ENCODE data around the gene MAML2.

Gene MAML2

DNA sequence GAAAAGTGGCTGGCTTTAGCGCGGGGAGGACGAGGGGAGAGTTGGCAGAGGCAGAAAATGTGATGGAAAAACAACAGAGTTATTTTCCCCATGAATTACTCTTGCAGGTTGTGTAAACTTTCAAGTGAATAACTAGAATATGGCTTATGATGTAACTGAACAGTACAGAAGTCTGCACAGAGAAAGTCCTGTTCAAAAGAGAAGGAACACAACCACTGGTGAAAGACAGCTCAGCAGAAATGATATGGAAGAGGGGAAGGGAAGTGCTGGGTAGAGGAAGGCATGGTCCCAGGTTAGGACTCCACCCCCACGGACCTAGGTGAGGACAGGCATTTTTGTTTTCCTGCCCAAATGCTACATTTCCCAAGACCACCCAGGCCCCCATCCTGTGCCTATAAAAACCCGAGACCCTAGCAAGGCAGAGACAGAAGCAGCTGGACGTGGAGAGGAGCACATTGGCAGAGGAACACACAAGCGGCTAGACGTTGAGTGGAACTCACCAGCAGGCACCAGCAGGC, 77.7 kb downstream of the MAML2 start:
- no peak for FAIRE-seq

DNA sequence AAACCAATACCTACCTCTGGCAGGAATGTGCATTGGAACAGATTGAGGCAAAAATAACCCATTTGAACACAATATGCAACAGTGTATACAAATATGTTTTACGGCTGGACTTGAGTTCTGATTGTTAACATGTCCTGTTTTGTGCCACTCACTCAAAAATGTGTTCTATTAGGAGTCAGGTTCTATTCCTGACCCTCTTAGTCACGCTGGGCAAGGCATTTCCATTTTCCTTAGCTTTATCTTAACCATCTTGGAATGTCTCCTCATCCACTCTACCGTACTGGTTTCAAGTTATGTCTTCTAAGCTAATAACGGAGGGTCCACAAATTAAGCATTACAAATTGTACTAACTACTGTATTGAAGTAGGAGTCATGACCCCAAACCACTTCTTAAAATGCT, 78.6 kb downstream of the MAML2 start:
- no peak for FAIRE-seq

DNA sequence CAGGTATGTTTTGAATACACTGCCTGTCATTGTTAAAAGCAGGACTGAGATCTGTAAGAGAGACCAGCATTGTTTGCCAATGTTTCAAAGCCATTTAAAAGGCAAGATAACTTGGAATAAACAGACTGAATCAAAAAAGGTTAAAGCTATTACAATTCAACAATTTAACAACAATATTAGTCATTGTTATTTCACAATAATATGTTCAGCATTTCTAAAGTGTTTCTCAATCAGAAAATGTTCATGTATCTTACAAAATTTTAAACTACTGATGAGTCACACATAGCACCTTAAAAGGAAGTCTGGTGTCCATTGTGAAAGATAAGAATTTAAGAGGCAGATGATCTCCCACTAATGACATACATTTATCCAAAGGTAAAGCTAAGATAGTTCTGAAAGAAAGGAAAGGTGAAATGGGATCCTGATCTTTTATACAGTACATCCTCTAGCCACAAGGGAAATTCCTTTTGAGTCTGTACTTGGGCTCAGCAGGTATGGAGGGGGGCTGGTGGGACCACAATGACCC, 79.7 kb downstream of the MAML2 start:
- no peak for FAIRE-seq

DNA sequence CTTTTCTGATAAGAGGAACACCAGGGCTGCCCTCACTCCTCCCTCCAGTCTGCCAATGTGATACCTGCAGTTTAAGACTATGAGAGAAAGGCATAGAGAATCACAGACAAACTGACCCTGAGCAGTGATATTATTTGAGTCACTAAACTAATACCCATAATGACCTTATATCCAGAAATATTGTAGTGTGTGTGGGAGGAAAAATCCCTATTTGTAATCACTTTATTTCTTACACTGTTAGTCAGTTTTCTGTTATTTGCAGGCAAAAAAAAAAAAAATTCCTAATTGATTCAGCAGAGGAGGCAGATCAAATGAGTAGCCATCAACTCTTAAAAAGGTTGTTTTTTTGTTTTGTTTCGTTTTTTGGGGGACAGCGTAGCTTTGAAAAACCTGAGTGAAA, 82.5 kb downstream of the MAML2 start:
- no peak for FAIRE-seq

DNA sequence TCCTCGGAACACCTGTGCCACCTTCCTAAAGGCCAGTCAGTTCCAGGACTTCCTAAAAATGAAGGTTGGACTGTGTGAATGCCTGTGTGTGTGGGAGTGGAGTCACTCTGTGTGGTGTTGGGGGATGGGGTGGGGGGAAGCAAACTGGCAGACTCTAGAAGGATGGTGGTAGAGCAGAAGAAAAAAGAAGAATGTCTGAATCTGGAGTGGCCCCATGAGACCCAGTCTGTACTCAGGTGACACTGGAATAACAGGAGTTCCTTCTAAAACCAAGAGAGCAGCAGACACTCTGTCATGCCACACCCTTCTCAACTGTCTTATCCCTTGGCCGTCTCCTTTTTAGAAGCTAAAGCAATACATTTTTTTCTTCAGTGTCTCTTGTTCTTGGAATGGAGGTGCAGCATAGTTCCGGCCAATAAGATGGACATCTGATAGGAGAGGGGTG, 82.9 kb downstream of the MAML2 start:
- FAIRE-seq = no peak

DNA sequence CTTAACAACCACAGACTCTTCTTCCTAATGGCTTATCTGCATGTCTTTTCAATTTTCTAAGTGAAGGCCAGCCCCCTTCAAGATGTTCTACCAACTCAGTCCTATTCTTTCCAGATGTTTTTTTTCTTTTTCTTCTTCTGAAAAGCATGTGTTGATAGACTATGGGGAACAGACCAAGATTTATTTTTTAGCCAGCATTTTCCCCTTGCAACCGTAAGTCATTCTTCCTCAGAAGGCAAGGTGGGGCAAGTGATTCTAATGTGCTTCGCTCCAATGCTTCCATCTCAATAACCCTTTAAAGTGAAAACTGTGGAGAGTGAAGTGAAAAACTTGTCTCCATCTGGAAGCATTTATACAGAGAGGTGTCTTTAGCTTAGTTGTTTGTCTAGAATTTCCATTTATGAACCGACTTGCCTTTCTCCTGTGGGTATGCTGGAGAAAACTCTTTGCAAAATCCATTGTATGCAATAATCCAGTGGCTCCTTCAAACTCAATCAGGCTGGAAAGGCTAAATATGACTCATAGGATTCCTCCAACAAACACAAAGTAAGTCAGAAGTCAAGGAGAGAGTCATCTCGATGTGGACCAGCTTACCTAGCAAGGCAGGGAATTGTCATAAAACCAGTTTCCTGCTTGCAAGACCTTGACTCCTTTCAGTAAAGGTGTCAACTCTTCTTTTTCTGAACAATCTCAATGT, 83.7 kb downstream of the MAML2 start:
- no peak for FAIRE-seq

DNA sequence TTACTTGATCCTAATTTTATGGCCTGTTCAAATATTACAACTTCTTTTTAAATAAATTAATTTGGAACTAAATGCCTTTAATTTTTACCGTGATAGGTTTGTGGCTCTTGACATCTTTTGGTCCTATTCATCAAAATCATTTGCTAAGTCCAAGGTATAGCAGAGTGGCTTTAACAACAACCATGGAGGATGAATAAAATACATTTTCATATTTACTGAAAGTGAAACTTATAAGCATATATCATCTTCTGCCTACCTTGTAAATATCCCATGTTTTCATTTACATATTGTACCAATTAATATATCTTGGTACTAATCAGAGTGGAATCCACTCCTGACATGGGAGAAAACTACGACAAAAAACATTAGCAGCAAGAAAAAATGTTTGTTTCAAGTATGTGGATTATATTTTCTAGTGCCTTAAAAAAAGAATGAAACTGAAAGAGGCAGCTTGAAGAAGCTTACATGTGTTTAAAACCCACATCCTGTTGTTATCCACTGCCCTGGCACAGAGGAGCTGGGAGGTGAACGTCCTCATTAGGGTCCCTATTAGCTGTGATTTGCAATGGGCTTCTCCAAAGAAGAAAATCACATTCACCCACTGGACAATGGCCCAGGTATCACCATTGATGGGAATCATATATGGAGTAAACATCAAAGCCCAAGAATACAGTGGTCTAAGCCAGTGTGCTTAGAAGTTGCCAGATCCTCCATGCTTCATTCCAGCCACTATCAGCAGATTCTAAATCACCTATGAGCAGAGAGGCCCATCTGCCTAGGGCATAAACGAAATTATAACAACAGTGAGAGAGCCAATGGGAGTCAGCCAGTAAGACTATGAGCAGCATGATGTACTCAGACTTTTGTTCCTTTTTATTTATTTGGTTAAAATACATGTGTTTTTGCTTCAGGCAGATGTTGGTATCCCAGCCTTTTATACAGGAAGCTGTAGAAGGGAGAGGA, 84.7 kb downstream of the MAML2 start:
- no peak for FAIRE-seq

DNA sequence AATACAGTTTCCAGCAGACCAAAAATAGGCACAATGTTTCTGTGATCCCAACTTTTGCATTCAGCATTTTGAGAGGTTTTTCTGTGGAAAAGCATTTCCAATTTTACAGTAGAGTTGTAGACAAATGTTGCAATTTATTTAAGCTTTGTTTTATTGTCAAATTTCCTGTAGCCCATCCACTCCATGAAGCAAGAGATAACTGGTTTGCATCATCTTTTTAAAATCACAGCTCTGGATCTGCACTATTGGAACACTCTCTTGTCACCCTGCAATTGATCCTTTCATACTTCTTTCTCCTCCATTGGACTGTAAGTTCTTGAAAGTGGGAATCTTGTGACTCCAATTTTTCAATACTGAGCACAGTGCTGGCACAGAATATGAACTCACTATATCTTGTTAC, 86.0 kb downstream of the MAML2 start:
- no peak for FAIRE-seq

DNA sequence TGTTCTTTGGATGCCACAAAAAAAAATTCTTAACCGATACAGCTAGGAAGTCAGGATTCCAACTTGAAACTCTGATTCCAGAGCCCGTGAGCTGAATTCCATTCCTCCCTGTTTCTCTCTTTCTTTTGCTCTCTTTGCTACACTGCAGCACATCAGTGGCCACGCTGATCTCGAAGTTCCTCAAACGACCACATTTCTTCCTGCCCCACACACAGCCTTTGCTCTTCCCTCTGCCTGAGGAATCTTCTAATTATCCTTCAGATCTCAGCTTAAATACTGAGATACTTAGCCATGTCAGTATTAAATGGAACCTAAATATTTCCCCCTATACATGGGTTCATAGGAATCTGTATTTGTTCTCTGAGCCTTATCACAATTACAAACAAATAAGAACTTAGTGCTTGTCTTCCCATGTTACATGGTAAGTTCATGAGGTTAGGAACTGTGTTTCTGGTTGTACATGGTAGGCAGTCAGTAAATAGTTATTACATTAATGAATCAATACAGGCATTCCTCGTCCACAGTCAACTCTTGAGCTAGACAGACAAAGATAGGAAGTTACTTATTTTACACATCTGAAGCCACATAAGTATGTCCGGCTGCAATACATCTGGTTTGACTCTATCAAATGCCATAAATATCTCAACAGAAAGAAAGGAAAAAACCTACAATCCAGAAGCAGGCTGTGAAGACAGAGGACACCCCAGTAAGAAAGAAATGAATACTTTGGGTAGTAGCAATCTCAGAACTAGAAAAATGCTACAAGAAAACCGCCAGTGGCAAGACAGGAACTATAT, 86.6 kb downstream of the MAML2 start:
- no peak for FAIRE-seq

DNA sequence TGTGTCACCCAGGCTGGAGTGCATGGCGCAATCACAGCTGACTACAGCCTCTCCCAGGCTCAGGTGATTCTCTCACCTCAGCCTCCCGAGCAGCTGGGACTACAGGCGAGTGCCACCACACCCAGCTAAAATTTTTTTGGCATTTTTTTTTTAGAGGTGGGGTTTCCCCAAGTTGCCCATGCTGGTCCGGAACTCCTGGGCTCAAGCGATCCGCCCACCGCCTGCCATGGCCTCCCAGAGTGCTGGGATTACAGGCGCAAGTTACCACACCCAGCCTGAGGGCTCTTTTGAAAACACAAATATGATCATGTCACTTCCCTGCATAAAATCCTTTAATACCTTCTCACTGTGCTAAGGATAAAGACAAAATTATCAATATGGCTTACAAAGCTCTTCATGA, 88.1 kb downstream of the MAML2 start:
- no peak for FAIRE-seq

DNA sequence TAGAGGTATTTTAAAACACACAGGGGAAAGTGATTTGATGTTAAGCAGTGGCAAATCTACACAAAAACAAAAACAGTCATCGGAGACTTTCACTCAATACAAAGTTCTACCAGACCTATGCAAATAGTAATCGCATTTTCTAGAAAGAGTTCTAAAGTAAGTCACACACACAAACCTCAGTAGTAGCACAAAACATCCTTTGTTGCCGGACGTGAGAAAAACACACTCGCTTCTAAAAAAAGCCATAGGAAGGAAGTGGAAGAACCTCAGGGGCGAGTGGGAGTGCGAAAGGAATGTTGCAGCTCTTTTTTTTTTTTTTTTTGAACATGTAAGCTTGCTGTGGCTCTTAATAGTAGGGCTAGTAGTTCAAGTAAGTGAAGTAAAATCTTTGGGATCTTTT, 88.9 kb downstream of the MAML2 start:
- FAIRE-seq = no peak

DNA sequence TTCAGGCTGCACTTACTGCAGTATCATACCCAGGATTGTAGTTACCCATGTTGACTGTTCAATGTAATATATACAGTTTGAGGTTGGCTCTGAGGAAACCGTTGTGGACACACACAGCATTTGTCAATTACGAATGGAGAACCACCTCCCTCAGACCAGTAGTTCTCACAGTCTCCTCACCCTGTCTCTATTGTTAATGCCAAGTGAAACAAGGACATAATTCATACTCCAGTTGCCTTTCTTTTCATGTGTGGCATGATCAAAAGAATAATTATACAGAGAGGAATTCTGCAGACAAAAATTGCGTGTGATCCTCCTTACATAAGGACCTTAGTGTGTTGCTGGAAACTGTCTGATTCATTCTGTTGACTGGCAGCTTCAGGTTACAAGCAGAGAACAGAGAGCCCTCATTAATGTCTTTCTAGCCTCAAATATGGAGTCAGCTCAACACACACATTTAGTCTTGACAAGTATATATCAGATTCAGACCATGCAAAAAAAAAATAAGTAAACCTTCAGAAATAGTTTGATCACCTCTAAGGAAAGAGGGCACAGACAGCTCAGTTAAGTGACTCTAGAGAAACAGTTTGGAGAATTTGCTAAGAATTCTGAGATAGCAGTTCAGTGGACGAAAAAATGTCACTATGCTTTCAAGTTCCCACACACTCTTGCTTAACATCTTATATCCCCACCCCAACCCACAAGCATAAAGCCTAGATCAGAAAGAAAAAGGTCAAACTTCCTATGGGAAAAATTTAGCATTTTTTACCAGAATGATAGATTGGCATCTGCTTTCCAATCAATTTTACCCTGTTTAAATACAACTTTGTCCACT, 96.1 kb downstream of the MAML2 start:
- FAIRE-seq = no peak

DNA sequence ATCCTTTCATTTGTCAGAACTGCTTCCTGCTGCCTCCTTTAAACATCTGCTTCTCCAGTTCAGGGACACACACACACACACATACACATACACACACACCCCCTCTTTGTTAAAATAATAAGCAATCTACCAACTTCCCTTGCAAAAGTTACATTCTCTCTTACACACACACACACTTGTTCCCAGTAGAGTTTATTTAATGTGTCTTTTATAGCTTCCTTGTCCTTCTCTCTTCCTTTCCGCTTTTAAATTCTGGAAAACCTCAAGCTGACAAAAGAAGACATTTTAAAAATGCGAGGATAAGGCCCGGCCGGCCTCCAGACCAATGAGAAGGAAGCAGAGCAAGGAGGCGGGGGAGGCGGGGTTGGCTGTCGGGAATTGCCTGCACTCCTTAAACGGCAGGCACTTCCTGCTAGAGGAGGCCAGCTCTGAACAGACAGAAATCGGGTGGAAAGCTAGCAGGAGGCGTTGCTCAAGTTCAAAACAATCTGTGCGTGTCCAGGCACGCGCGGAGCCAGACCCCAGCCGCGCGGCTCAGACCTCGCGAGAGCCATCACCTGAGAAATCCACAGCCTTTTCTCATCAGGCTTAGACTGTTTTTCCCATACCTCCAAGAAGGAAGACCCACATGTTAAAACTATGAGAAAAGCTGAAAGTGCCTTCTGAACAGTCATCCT, 99.9 kb downstream of the MAML2 start:
- peak; percentile 88 for FAIRE-seq

DNA sequence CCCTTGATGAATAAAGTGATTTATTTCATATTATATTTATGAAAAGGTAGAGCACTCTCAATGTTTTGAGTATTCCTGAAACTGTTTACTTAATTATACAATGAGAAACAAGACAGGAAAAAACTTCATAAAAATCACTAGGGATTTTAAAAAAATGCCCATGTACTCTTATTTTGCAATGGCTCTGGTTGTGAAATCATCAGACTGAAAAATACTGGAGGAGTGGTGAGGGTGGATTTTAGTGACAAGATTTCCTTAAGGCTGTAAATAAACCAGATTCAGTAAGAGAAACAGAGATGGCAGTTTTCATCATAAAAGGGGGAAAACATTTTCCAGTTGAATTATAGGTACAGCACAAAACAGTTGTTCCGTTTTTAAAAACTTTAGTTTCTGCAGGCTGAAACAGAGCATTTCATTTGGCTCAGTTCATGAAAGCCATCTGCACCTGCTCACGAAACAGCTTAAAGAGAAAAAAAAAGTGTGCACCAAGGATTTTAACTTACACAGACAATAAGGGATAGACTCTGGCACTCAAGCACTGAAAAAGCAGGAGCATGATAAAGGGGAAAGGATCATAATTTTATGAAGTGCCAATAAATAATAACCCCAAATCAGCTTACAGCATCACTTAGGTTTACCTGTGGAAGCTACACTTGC, 100.7 kb downstream of the MAML2 start:
- no peak for FAIRE-seq

DNA sequence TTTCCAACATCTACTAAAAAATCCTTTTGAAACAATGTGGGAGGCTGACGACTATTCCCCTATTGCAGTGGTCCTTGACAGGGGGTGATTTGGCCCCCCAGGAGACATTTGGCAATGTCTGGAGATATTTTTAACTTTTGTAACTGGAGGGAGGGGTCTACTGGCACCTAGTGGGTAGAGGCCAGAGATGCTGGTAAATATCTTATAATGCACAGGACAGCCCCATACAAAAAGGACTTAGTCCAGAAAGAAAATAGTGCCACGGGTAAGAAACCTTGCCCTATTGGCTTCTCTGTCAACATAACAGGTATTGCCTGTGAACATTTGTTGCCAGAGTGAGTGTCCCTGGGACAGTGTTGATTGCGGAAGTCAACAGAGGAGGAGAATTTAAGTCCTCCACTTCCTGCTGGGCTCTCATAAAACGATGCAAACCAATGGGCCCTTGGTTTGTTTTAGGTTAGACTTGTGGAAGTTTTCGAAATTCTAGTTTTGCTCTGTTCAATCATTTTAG, 101.6 kb downstream of the MAML2 start:
- no peak for FAIRE-seq

DNA sequence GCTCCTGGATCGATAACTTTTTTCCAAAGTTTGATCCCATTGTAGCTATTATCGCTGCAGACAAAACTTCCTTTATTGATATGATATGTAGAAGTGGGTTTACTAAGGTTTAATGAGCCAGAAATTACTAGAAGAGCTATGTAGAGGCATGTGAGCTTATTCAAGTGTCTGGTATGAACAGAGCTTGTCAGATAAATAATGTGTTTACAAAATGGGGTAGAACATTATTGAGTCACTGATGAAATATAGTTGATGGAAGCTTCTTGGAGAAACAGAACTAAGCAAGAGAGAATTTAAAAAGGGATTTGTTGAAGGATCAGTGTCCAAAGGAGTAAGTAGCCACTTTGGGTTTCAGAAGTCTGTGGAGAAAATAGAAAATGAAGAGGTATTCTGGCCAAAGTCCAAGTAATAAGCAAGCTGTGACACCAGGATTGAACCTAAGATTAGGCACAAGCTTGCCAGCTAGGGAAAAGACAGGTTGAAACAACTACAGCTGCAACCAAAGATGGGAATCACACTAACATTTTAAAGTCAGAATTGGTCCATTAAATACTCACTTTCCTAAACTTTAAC, 104.3 kb downstream of the MAML2 start:
- FAIRE-seq = no peak

DNA sequence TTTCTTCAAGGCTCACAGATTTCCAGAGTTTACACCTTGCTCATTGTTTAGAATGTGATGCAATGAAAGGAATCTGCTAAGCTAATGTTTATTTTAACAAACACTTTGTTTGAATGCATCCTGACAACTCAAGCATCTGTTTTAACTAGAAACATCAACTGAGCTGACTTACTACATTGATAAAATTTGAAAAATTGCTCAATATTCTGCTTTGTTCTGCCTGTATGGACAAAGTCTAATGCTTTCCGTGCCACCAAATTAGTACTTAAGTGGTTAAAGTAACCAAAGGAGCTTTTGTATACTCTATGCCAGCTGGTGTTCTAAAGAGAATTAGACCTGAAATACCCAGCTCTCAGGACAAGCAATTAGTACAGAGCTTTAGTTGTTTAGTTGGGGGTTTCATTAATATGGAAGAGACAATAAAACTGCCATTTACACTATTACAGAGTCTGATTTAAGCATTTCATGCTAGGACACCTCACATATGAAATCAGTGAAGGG, 105.2 kb downstream of the MAML2 start:
- FAIRE-seq = no peak

DNA sequence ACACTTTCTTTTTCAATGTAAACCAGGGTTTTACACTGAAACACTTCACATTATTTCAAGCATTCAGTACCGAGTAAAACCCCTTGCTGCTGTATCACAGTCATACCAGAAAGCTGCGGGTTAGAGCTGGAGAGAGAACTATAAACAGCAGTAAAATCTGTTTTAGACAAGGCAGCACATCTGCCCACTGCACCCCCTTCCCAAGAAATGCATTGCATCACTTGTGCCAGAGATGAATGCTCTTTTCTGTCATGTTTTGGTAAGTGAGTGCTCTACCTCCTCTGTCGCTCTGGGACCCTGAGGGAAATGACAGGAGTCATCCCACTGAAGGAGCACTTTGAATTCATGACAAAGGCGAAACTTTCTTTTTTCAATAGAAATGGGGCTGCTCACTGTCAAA, 107.2 kb downstream of the MAML2 start:
- FAIRE-seq = no peak

DNA sequence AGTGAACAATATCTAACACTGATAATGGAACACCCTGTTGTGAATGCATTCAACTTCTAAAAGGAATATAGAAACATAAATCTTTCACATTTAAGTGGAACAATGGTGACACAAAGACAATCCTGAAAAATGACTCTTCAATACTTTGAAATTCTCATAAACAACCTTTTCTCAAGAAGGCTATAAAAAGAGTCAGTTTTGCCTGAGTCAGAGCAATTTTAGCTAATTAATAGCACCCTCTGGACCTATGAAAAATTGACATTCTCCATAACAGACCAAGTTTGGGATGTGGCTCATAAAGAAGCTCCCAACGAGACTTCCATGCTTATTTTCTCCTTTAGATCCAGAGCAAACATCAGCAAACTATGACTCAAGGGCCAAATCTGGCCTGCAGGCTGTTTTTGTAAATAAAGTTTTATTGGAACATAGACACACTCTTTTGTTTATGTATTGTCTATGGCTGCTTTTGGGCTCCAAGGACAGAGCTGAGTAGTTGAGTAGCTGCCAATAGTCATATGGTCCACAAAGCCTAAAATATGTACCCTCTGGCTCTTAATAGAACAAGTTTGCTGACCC, 108.0 kb downstream of the MAML2 start:
- no peak for FAIRE-seq

DNA sequence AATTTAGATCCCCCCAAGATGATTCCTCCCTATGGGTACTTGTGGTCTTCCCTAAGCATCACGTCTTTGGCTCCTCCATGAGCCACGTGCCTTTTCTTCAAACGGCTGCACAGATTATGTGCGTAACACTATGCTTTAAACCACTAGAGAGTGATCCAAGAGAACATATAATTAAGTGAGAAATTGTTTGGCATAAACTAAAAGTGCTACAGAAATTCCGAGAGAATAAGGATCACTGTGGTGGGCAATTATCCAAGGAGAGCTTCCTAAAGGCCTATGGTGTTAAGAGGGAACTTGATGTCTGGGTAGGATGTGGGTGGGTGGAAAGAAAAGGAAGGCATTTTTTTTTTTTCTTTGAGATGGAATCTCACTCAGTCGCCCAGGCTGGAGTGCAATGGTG, 110.9 kb downstream of the MAML2 start:
- FAIRE-seq = no peak

All from islet of Langerhans (tissue), 1 donor.